Activated naive CD8-positive, alpha-beta T cell (primary cell): ENCODE measurements around the gene PGAM1.

ENCODE experiments used
- H3K27ac Mint-ChIP-seq: one replicate; pipeline ENCODE4 v1.8.0; 2021; ENCODE audit warnings: mixed read lengths
- H3K27me3 Mint-ChIP-seq: one replicate; pipeline ENCODE4 v1.8.0; 2021; ENCODE audit warnings: mixed read lengths
- H3K36me3 Mint-ChIP-seq: one replicate; pipeline ENCODE4 v1.8.0; 2021; ENCODE audit warnings: mixed read lengths
- H3K4me1 Mint-ChIP-seq: one replicate; pipeline ENCODE4 v1.8.0; 2021; ENCODE audit warnings: low read depth, mixed read lengths
- H3K4me3 Mint-ChIP-seq: one replicate; pipeline ENCODE4 v1.8.0; 2021; ENCODE audit warnings: mild to moderate bottlenecking, mixed read lengths
- H3K9me3 Mint-ChIP-seq: one replicate; pipeline ENCODE4 v1.8.0; 2021; ENCODE audit warnings: low read depth, mixed read lengths

PGAM1 gene

GRCh38 chr10:97428572-97428981 lies 2.6 kb downstream of the PGAM1 start:
- Mint-ChIP-seq H3K9me3 (no peaks in the 10 kb centered on the region), H3K27me3 (no peaks in the 10 kb centered on the region), H3K4me1 (peaks cover 43% of the 10 kb centered on the region), H3K4me3 (peak overlapping the region; percentile 93), H3K27ac (peak overlapping the region; percentile 97), H3K36me3 (peaks cover 10% of the 10 kb centered on the region)

- no peak overlapping the region for H3K4me3 Mint-ChIP-seq
- H3K36me3 Mint-ChIP-seq, result peaks cover 5% of the 10 kb centered on the region
- no peaks in the 10 kb centered on the region for H3K27me3 Mint-ChIP-seq
- H3K4me1 Mint-ChIP-seq, result peaks cover 17% of the 10 kb centered on the region
- no peaks in the 10 kb centered on the region for H3K9me3 Mint-ChIP-seq
- peak overlapping the region; percentile 64 for H3K27ac Mint-ChIP-seq
Observed at GRCh38 chr10:97434055-97434454, 8.1 kb downstream of the PGAM1 start.

GRCh38 chr10:97434557-97434956 lies 8.6 kb downstream of the PGAM1 start:
- Mint-ChIP-seq H3K4me1 (peaks cover 12% of the 10 kb centered on the region), H3K36me3 (peaks cover 6% of the 10 kb centered on the region), H3K27ac (peak overlapping the region; percentile 64), H3K4me3 (no peak overlapping the region), H3K9me3 (no peaks in the 10 kb centered on the region), H3K27me3 (no peaks in the 10 kb centered on the region)

- Mint-ChIP-seq H3K4me1 (peaks cover 7% of the 10 kb centered on the region), H3K27ac (no peak overlapping the region), H3K36me3 (peaks cover 7% of the 10 kb centered on the region), H3K9me3 (no peaks in the 10 kb centered on the region), H3K4me3 (no peak overlapping the region), H3K27me3 (no peaks in the 10 kb centered on the region)
Observed at GRCh38 chr10:97435211-97435610, 9.2 kb downstream of the PGAM1 start.

GRCh38 chr10:97442277-97442676 lies 16.3 kb downstream of the PGAM1 start:
- Mint-ChIP-seq H3K4me1 (peaks cover 30% of the 10 kb centered on the region), H3K36me3 (peaks cover 6% of the 10 kb centered on the region), H3K27me3 (no peaks in the 10 kb centered on the region), H3K4me3 (no peak overlapping the region), H3K27ac (no peak overlapping the region), H3K9me3 (no peaks in the 10 kb centered on the region)

GRCh38 chr10:97444212-97444611 lies 18.2 kb downstream of the PGAM1 start:
- peaks cover 8% of the 10 kb centered on the region for H3K36me3 Mint-ChIP-seq
- peak overlapping the region; percentile 47 for H3K27ac Mint-ChIP-seq
- peaks cover 45% of the 10 kb centered on the region for H3K4me1 Mint-ChIP-seq
- H3K27me3 Mint-ChIP-seq, result no peaks in the 10 kb centered on the region
- H3K4me3 Mint-ChIP-seq, result peak overlapping the region; percentile 96
- H3K9me3 Mint-ChIP-seq, result no peaks in the 10 kb centered on the region

GRCh38 chr10:97445357-97445721 lies 19.3 kb downstream of the PGAM1 start:
- Mint-ChIP-seq H3K27me3 (no peaks in the 10 kb centered on the region), H3K27ac (peak overlapping the region; percentile 96), H3K9me3 (no peaks in the 10 kb centered on the region), H3K4me1 (peaks cover 48% of the 10 kb centered on the region), H3K36me3 (peaks cover 6% of the 10 kb centered on the region), H3K4me3 (peak overlapping the region; percentile 96)

- H3K4me1 Mint-ChIP-seq, result peaks cover 52% of the 10 kb centered on the region
- H3K9me3 Mint-ChIP-seq, result no peaks in the 10 kb centered on the region
- peak within 1 kb of the TSS; percentile 96 for H3K27ac Mint-ChIP-seq
- no peaks in the 10 kb centered on the region for H3K27me3 Mint-ChIP-seq
- H3K36me3 Mint-ChIP-seq, result peaks cover 4% of the 10 kb centered on the region
- peak within 1 kb of the TSS; percentile 96 for H3K4me3 Mint-ChIP-seq
Observed at GRCh38 chr10:97445722-97446639, 20.0 kb downstream of the PGAM1 start, which contains the start of the genes EXOSC1 and ZDHHC16. Gene EXOSC1 (minus strand): TSS chr10:97446006. CDS start chr10:97445985, 21 bp downstream. Gene ZDHHC16 (plus strand): TSS chr10:97446175. CDS start chr10:97451676, 5,501 bp downstream.

GRCh38 chr10:97450828-97451227 lies 24.8 kb downstream of the PGAM1 start:
- Mint-ChIP-seq H3K4me1 (peaks cover 64% of the 10 kb centered on the region), H3K4me3 (no peak overlapping the region)

GRCh38 chr10:97451605-97452004 lies 25.6 kb downstream of the PGAM1 start:
- peaks cover 60% of the 10 kb centered on the region for H3K4me1 Mint-ChIP-seq
- no peak overlapping the region for H3K27ac Mint-ChIP-seq
- no peaks in the 10 kb centered on the region for H3K9me3 Mint-ChIP-seq
- H3K27me3 Mint-ChIP-seq, result no peaks in the 10 kb centered on the region
- H3K36me3 Mint-ChIP-seq, result peaks cover 7% of the 10 kb centered on the region
- H3K4me3 Mint-ChIP-seq, result no peak overlapping the region

More at GRCh38 chr10:97450828-97451227, 24.8 kb downstream of the PGAM1 start:
- H3K36me3 Mint-ChIP-seq, result peaks cover 7% of the 10 kb centered on the region
- no peaks in the 10 kb centered on the region for H3K9me3 Mint-ChIP-seq
- H3K27ac Mint-ChIP-seq, result no peak overlapping the region
- H3K27me3 Mint-ChIP-seq, result no peaks in the 10 kb centered on the region

GRCh38 chr10:97452352-97452751 lies 26.4 kb downstream of the PGAM1 start:
- Mint-ChIP-seq H3K4me3 (no peak overlapping the region), H3K4me1 (peaks cover 54% of the 10 kb centered on the region), H3K9me3 (no peaks in the 10 kb centered on the region), H3K27me3 (no peaks in the 10 kb centered on the region), H3K27ac (peak overlapping the region; percentile 72), H3K36me3 (peaks cover 7% of the 10 kb centered on the region)

- Mint-ChIP-seq H3K4me3 (peak overlapping the region; percentile 68), H3K4me1 (peaks cover 40% of the 10 kb centered on the region), H3K9me3 (no peaks in the 10 kb centered on the region), H3K27ac (peak overlapping the region; percentile 96), H3K27me3 (no peaks in the 10 kb centered on the region), H3K36me3 (peaks cover 8% of the 10 kb centered on the region)
Observed at GRCh38 chr10:97454330-97455036, 28.5 kb downstream of the PGAM1 start.

GRCh38 chr10:97456034-97456685 lies 30.2 kb downstream of the PGAM1 start:
- Mint-ChIP-seq H3K27me3 (no peaks in the 10 kb centered on the region), H3K4me1 (peaks cover 33% of the 10 kb centered on the region), H3K36me3 (peaks cover 8% of the 10 kb centered on the region), H3K27ac (peak overlapping the region; percentile 96), H3K9me3 (no peaks in the 10 kb centered on the region), H3K4me3 (no peak overlapping the region)

GRCh38 chr10:97456686-97457065 lies 30.7 kb downstream of the PGAM1 start:
- H3K27ac Mint-ChIP-seq, result peak overlapping the region; percentile 96
- H3K27me3 Mint-ChIP-seq, result no peaks in the 10 kb centered on the region
- H3K36me3 Mint-ChIP-seq, result peaks cover 8% of the 10 kb centered on the region
- H3K4me1 Mint-ChIP-seq, result peaks cover 33% of the 10 kb centered on the region
- no peak overlapping the region for H3K4me3 Mint-ChIP-seq
- H3K9me3 Mint-ChIP-seq, result no peaks in the 10 kb centered on the region

- Mint-ChIP-seq H3K4me1 (peaks cover 20% of the 10 kb centered on the region), H3K27ac (peak overlapping the region; percentile 22), H3K27me3 (no peaks in the 10 kb centered on the region), H3K36me3 (peaks cover 12% of the 10 kb centered on the region), H3K4me3 (no peak overlapping the region), H3K9me3 (no peaks in the 10 kb centered on the region)
Observed at GRCh38 chr10:97459111-97459510, 33.1 kb downstream of the PGAM1 start.
